SK-MEL-5 (cell line): ENCODE results near the gene COA3. TPM values are rescaled to one million over a fixed set of nuclear protein-coding genes. Genes with fewer than 3 reads are reported as not detected.

Source experiments
- DNase-seq: peaks from one replicate; pipeline ENCODE4 v3.0.0-alpha.2; 2016; ENCODE audit warnings: low read depth, low spot score
- in situ Hi-C: cut with HindIII; loops from 2 replicates; pipeline ENCODE4 v1.10.0; 2016; ENCODE audit warnings: low sequenced_read_pairs, high pct_unique_total_duplicates, low pct_unique_long_range_greater_than_20kb
- total RNA-seq: library from RNA; depleted of rRNA; stranded (reverse); fragments of >200 nt; shearing (Covaris generic); gene quantifications from 2 replicates; pipeline ENCODE4 v1.2.3, GENCODE V29; 2014

The COA3 gene
- total RNA-seq, 1 experiment from 2014 or later, result 123 TPM

- DNase-seq, result no peak
- in situ Hi-C loops, result no loop called here
Observed at GRCh38 chr17:42827472-42827871, 29.0 kb upstream of the COA3 start.

- DNase-seq, result no peak
- in situ Hi-C loops, result no loop called here
Observed at GRCh38 chr17:42821176-42821575, 22.7 kb upstream of the COA3 start.

GRCh38 chr17:42819939-42820535 lies 21.5 kb upstream of the COA3 start:
- in situ Hi-C loops, result no loop called here
- DNase-seq, result peak; percentile 90

- no peak for DNase-seq
- in situ Hi-C loops, result no loop called here
Observed at GRCh38 chr17:42818379-42818778, 19.9 kb upstream of the COA3 start.

GRCh38 chr17:42817866-42818265 lies 19.4 kb upstream of the COA3 start:
- DNase-seq, result no peak
- in situ Hi-C loops, result no loop called here

- DNase-seq, result peak; percentile 99
- in situ Hi-C loops, result no loop called here
Observed at GRCh38 chr17:42814633-42815399, 16.3 kb upstream of the COA3 start.

GRCh38 chr17:42809250-42809649 lies 10.7 kb upstream of the COA3 start:
- DNase-seq, result no peak
- in situ Hi-C loops, result no loop called here

- in situ Hi-C loops, result no loop called here
- no peak for DNase-seq
Observed at GRCh38 chr17:42806249-42806648, 7.7 kb upstream of the COA3 start.

- in situ Hi-C loops, result no loop called here
- peak; percentile 59 for DNase-seq
Observed at GRCh38 chr17:42804918-42805367, 6.4 kb upstream of the COA3 start.

- DNase-seq, result no peak
- in situ Hi-C loops, result no loop called here
Observed at GRCh38 chr17:42803074-42803883, 4.8 kb upstream of the COA3 start.

GRCh38 chr17:42798011-42798382 lies 507 bp downstream of the COA3 start:
- in situ Hi-C loops, result no loop called here

GRCh38 chr17:42797067-42798007 lies 1.2 kb downstream of the COA3 start:
- no peak for DNase-seq
- in situ Hi-C loops, result no loop called here

More at GRCh38 chr17:42798011-42798382, 507 bp downstream of the COA3 start:
- DNase-seq, result no peak

GRCh38 chr17:42796066-42796758 lies 2.3 kb downstream of the COA3 start:
- in situ Hi-C loops, result no loop called here
- DNase-seq, result no peak

- in situ Hi-C loops, result no loop called here
- no peak for DNase-seq
Observed at GRCh38 chr17:42795465-42795864, 3.0 kb downstream of the COA3 start.

GRCh38 chr17:42795061-42795460 lies 3.4 kb downstream of the COA3 start:
- DNase-seq, result no peak
- in situ Hi-C loops, result no loop called here

GRCh38 chr17:42792545-42792944 lies 6.0 kb downstream of the COA3 start:
- in situ Hi-C loops, result no loop called here
- DNase-seq, result no peak

GRCh38 chr17:42791948-42792347 lies 6.6 kb downstream of the COA3 start:
- in situ Hi-C loops, result no loop called here
- DNase-seq, result no peak
